DND-41 (cell line): ENCODE results near the gene S100A1.

Experiments used
- ATAC-seq: fragments of 200-7000 bp; cut with Tn5 transposase; 3 replicates; pipeline ENCODE4 v1.9.1; 2021; ENCODE audit warnings: low read depth; ENCODE audit not compliant: insufficient read depth
- DNase-seq: peaks from one replicate; pipeline ENCODE4 v3.0.0-alpha.2; 2020
- H2AFZ ChIP-seq: 2 replicates; pipeline ENCODE4 v1.6.0; 2012; ENCODE audit warnings: low read depth, low read length
- H3K27ac ChIP-seq: 2 replicates; pipeline ENCODE4 v1.5.1; 2012; ENCODE audit warnings: low read length, inconsistent platforms
- H3K27me3 ChIP-seq: fragments of 200-600 bp; sonication (generic); 2 replicates; pipeline ENCODE4 v1.6.0; 2012; ENCODE audit warnings: low read length, mild to moderate bottlenecking, inconsistent platforms; ENCODE audit not compliant: insufficient read depth, poor library complexity
- H3K36me3 ChIP-seq: 2 replicates; pipeline ENCODE4 v1.5.1; 2012; ENCODE audit warnings: low read length, inconsistent platforms; ENCODE audit not compliant: insufficient read depth
- H3K4me1 ChIP-seq: 2 replicates; pipeline ENCODE4 v1.5.1; 2012; ENCODE audit warnings: mild to moderate bottlenecking, low read length; ENCODE audit not compliant: insufficient read depth
- H3K4me2 ChIP-seq: 2 replicates; pipeline ENCODE4 v1.6.0; 2012; ENCODE audit warnings: mild to moderate bottlenecking, moderate library complexity, low read length, inconsistent platforms; ENCODE audit not compliant: insufficient read depth
- H3K4me3 ChIP-seq, 2 experiments: fragments of 200-600 bp in 1 of 2; shearing (Covaris generic) in 1 of 2; 2 replicates each; pipeline ENCODE4 v1.5.1; 2012 to 2016; ENCODE audit warnings: inconsistent platforms in 2 of 2, low read length in 2 of 2, mild to moderate bottlenecking in 2 of 2, low read depth in 1 of 2, moderate library complexity in 1 of 2
- H3K79me2 ChIP-seq: 2 replicates; pipeline ENCODE4 v1.6.0; 2012; ENCODE audit warnings: low read length, inconsistent platforms; ENCODE audit not compliant: insufficient read depth
- H3K9ac ChIP-seq: 2 replicates; pipeline ENCODE4 v1.6.0; 2012; ENCODE audit warnings: low read depth, mild to moderate bottlenecking, inconsistent platforms, low read length, moderate library complexity
- H3K9me3 ChIP-seq: 2 replicates; pipeline ENCODE4 v1.5.1; 2012; ENCODE audit warnings: low read length, moderate library complexity, mild to moderate bottlenecking, inconsistent platforms; ENCODE audit not compliant: insufficient read depth, severe bottlenecking
- H4K20me1 ChIP-seq: 2 replicates; pipeline ENCODE4 v1.6.0; 2012; ENCODE audit warnings: low read length; ENCODE audit not compliant: insufficient read depth
- CTCF ChIP-seq: IDR thresholded peaks from 2 replicates; pipeline ENCODE4 v1.5.1; 2012; ENCODE audit warnings: borderline replicate concordance, low read length, moderate library complexity, mild to moderate bottlenecking; ENCODE audit not compliant: poor library complexity, severe bottlenecking; ENCODE audit errors: extremely low read depth
- EZH2 ChIP-seq: IDR thresholded peaks from 3 replicates; pipeline ENCODE4 v1.6.1; 2012; ENCODE audit warnings: borderline replicate concordance, low read depth, mild to moderate bottlenecking, moderate library complexity, low read length, inconsistent platforms; ENCODE audit not compliant: severe bottlenecking

Gene S100A1

GRCh38 chr1:153610811-153611301, 17.4 kb upstream of the S100A1 start:
- Histone ChIP-seq H3K27me3 (no peaks in the 10 kb centered on the region), H3K79me2 (no peaks in the 10 kb centered on the region), H3K9me3 (no peaks in the 10 kb centered on the region), H3K36me3 (no peaks in the 10 kb centered on the region), H3K9ac (no peak overlapping the region), H2AFZ (no peak overlapping the region), H3K27ac (no peak overlapping the region), H3K4me1 (no peaks in the 10 kb centered on the region), H3K4me2 (no peak overlapping the region), H3K4me3 (no peak overlapping the region), H4K20me1 (no peaks in the 10 kb centered on the region)
- DNase-seq (no peak), ATAC-seq (no peak)
- no peak for TF ChIP-seq CTCF
- TF ChIP-seq EZH2: no peak

GRCh38 chr1:153611356-153611755, 16.9 kb upstream of the S100A1 start:
- H3K4me2 ChIP-seq: no peak overlapping the region

GRCh38 chr1:153612111-153612754, 16.0 kb upstream of the S100A1 start:
- Histone ChIP-seq H3K79me2 (no peaks in the 10 kb centered on the region), H3K9me3 (no peaks in the 10 kb centered on the region), H3K27ac (no peak overlapping the region), H3K36me3 (no peaks in the 10 kb centered on the region), H3K4me2 (no peak overlapping the region), H3K27me3 (no peaks in the 10 kb centered on the region), H2AFZ (no peak overlapping the region), H3K9ac (no peak overlapping the region), H3K4me3 (no peak overlapping the region), H4K20me1 (no peaks in the 10 kb centered on the region; the same call in 1 of the 2 replicates), H3K4me1 (no peaks in the 10 kb centered on the region)
- DNase-seq (no peak), ATAC-seq (no peak)
- no peak for TF ChIP-seq CTCF
- TF ChIP-seq EZH2: no peak

More at GRCh38 chr1:153611356-153611755, 16.9 kb upstream of the S100A1 start:
- no peak overlapping the region for H3K4me3 ChIP-seq
- no peaks in the 10 kb centered on the region for H4K20me1 ChIP-seq
- no peaks in the 10 kb centered on the region for H3K36me3 ChIP-seq
- no peaks in the 10 kb centered on the region for H3K79me2 ChIP-seq
- no peaks in the 10 kb centered on the region for H3K4me1 ChIP-seq
- TF ChIP-seq CTCF (no peak), EZH2 (no peak)
- ATAC-seq (no peak), DNase-seq (no peak)
- H3K9me3 ChIP-seq: no peaks in the 10 kb centered on the region
- H3K27me3 ChIP-seq: no peaks in the 10 kb centered on the region
- H2AFZ ChIP-seq: no peak overlapping the region
- H3K9ac ChIP-seq: no peak overlapping the region
- H3K27ac ChIP-seq: no peak overlapping the region
